ENCODE data around the gene SASH1. TPM values are rescaled to one million over a fixed set of nuclear protein-coding genes. Genes with fewer than 3 reads are reported as not detected.

Gene SASH1
- total and polyA plus RNA-seq, 8 donors = 5.8 to 82.6 (median 16.3) TPM

DNA sequence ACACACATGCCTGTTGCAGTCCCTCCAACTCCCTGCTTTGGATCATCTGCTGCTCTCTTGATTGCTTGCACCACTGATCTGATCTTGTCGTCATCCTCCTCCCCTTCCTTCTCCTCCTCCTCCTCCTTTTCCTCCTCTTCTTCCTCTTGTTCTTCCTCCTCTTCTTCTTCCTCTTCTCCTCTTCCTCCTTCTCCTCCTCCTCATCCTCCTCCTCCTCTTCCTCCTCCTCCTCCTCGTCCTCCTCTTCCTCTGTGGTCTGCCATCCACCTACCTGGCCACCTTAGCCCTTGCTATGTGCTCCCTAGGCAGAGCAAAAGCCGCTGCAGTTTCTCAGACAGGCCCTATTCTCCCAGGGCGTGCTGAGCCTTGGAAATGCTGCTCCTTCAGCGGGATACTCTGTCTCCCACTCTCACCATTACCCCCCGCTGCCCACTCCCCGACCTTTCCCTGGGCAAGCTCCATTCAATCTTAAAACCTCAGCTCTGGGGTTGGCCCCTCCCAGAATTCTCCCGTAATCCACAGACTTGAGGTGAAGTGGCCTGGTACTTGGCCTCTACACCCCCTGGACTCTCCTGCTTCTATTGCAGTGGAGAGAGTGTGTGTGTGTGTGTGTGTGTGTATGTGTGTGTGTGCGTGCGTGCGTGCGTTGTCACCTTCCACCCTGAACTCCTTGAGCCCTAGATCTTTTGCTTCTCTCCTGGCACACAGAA lies 105.0 kb downstream of the SASH1 start:
- peaks cover 0 to 5% (median 0%) of the 10 kb centered on the region in 4 donors for H3K36me3 ChIP-seq
- H3K27me3 ChIP-seq = no peaks in the 10 kb centered on the region
- H3K4me1 ChIP-seq = no peaks in the 10 kb centered on the region
- no peak for DNase-seq
- no peak overlapping the region for H3K27ac ChIP-seq
- WGBS, 5 donors = 85 to 90% (median 88%) methylated on average over 9 to 12 of the region's 12 CpGs
- intact Hi-C loops (cut with DNase I; ENCODE audit: low total_unique reads) = no loop called here
- no peak overlapping the region for H3K4me3 ChIP-seq
- TF ChIP-seq, protein P1, sequence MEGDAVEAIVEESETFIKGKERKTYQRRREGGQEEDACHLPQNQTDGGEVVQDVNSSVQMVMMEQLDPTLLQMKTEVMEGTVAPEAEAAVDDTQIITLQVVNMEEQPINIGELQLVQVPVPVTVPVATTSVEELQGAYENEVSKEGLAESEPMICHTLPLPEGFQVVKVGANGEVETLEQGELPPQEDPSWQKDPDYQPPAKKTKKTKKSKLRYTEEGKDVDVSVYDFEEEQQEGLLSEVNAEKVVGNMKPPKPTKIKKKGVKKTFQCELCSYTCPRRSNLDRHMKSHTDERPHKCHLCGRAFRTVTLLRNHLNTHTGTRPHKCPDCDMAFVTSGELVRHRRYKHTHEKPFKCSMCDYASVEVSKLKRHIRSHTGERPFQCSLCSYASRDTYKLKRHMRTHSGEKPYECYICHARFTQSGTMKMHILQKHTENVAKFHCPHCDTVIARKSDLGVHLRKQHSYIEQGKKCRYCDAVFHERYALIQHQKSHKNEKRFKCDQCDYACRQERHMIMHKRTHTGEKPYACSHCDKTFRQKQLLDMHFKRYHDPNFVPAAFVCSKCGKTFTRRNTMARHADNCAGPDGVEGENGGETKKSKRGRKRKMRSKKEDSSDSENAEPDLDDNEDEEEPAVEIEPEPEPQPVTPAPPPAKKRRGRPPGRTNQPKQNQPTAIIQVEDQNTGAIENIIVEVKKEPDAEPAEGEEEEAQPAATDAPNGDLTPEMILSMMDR (IDR thresholded peaks at IDR 0.05) = no peak
- TF ChIP-seq EP300 (IDR thresholded peaks at IDR 0.05) = no peak
- H3K9me3 ChIP-seq = no peaks in the 10 kb centered on the region

DNA sequence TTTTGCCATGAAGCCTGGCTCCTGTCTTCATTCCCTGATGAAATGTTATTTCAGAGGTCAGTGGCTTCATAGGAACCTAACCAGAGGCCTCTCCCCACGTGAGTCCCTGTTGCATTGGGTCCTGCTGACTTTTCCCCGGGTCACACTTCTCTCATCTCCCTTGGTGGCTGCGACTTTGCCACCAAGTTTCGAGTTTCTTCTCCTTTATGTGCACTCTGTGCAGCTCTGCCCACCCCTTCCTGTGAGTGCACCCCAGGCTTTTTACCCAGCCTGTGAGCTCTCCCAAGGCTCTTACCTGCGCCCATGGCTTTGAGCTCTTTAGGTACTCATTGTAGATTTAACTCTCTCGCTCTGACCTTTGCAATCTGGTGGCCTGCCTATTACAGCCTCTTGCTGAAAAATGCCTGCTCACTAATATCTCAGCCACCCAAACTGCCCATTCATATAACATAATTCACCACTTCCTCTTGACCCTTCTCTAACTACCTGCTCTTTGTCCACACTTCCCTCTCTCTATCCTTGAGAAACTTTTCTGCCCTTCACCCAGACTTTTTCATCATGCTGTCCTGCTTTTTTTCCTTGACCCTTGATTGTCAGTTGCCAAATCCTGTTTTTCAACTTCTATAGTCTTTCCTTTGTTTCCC lies 105.9 kb downstream of the SASH1 start:
- Histone ChIP-seq H3K36me3 (peaks cover 0 to 5% (median 0%) of the 10 kb centered on the region in 4 donors), H3K27ac (no peak overlapping the region), H3K4me3 (no peak overlapping the region), H3K27me3 (no peaks in the 10 kb centered on the region), H3K9me3 (no peaks in the 10 kb centered on the region), H3K4me1 (no peaks in the 10 kb centered on the region)
- TF ChIP-seq POLR2AphosphoS5 (IDR thresholded peaks at IDR 0.05) = no peak
- no peak for TF ChIP-seq EP300 (IDR thresholded peaks at IDR 0.05)
- TF ChIP-seq, protein P1 (IDR thresholded peaks at IDR 0.05) = no peak
- no peak for TF ChIP-seq POLR2A (IDR thresholded peaks at IDR 0.05)
- intact Hi-C loops (cut with DNase I; ENCODE audit: low total_unique reads) = no loop called here
- 73 to 87% (median 81%) methylated on average over 6 of the region's 6 CpGs for WGBS, 5 donors
- no peak for DNase-seq

- Histone ChIP-seq H3K36me3 (peaks cover 0 to 10% (median 0%) of the 10 kb centered on the region in 4 donors), H3K4me1 (no peaks in the 10 kb centered on the region), H3K27me3 (no peaks in the 10 kb centered on the region), H3K9me3 (no peaks in the 10 kb centered on the region), H3K27ac (no peak overlapping the region), H3K4me3 (no peak overlapping the region)
- TF ChIP-seq EP300 (IDR thresholded peaks at IDR 0.05) (no peak), POLR2AphosphoS5 (IDR thresholded peaks at IDR 0.05) (no peak), POLR2A (IDR thresholded peaks at IDR 0.05) (no peak)
- TF ChIP-seq, protein P1 (IDR thresholded peaks at IDR 0.05) = no peak
- intact Hi-C loops (cut with DNase I; ENCODE audit: low total_unique reads) = no loop called here
- no peak for DNase-seq
Observed at GRCh38 chr6:148450866-148451265, 108.2 kb downstream of the SASH1 start.

- H3K27me3 ChIP-seq = no peaks in the 10 kb centered on the region
- no peaks in the 10 kb centered on the region for H3K9me3 ChIP-seq
- TF ChIP-seq POLR2AphosphoS5 (IDR thresholded peaks at IDR 0.05) (no peak), EP300 (IDR thresholded peaks at IDR 0.05) (no peak), POLR2A (IDR thresholded peaks at IDR 0.05) (no peak)
- TF ChIP-seq, protein P1 (IDR thresholded peaks at IDR 0.05) = no peak
- no peak overlapping the region for H3K27ac ChIP-seq
- DNase-seq = no peak
- H3K4me1 ChIP-seq = no peaks in the 10 kb centered on the region
- 74 to 89% (median 82%) methylated on average over 8 of the region's 8 CpGs for WGBS, 5 donors
- intact Hi-C loops (cut with DNase I; ENCODE audit: low total_unique reads) = no loop called here
- peaks cover 0 to 10% (median 0%) of the 10 kb centered on the region in 4 donors for H3K36me3 ChIP-seq
- H3K4me3 ChIP-seq = no peak overlapping the region
Observed at GRCh38 chr6:148451690-148452089, 109.1 kb downstream of the SASH1 start.
